Measurements from ENCODE around the gene UBE2O.

DNA sequence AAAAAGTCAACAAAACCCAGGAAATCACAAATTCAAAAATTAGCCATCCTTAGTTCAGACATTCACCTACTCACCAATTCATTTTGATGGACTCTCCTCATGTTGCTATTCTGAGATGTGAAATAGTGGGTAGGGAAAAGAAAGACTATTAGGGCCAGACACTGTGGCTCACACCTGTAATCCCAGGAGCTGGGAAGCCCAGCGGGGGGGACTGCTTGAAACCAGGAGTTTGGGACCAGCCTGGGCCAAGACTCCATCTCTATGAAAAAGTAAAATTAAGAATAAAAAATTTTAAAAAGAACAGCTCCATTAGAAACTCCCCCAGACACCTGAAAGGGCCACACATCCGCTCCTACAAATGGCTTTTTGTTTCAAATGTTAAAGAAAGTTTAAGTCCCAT, 21.4 kb downstream of the UBE2O start:
- TF ChIP-seq CSDC2 (CRISPR knock-in tag; IDR thresholded peaks at IDR 0.05) (no peak), CSRNP3 (CRISPR knock-in tag; IDR thresholded peaks at IDR 0.05) (no peak), ZNF565 (CRISPR knock-in tag; conservative IDR thresholded peaks at IDR 0.05; ENCODE audit: low read depth) (no peak), PATZ1 (CRISPR knock-in tag; IDR thresholded peaks at IDR 0.05; ENCODE audit: borderline replicate concordance) (no peak)
- TF ChIP-seq, protein P1, sequence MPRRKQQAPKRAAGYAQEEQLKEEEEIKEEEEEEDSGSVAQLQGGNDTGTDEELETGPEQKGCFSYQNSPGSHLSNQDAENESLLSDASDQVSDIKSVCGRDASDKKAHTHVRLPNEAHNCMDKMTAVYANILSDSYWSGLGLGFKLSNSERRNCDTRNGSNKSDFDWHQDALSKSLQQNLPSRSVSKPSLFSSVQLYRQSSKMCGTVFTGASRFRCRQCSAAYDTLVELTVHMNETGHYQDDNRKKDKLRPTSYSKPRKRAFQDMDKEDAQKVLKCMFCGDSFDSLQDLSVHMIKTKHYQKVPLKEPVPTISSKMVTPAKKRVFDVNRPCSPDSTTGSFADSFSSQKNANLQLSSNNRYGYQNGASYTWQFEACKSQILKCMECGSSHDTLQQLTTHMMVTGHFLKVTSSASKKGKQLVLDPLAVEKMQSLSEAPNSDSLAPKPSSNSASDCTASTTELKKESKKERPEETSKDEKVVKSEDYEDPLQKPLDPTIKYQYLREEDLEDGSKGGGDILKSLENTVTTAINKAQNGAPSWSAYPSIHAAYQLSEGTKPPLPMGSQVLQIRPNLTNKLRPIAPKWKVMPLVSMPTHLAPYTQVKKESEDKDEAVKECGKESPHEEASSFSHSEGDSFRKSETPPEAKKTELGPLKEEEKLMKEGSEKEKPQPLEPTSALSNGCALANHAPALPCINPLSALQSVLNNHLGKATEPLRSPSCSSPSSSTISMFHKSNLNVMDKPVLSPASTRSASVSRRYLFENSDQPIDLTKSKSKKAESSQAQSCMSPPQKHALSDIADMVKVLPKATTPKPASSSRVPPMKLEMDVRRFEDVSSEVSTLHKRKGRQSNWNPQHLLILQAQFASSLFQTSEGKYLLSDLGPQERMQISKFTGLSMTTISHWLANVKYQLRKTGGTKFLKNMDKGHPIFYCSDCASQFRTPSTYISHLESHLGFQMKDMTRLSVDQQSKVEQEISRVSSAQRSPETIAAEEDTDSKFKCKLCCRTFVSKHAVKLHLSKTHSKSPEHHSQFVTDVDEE (CRISPR knock-in tag; IDR thresholded peaks at IDR 0.05): no peak
